DOHH2 (cell line): Measurements from ENCODE around the gene CARD18.
"Not testable (repeated sequence)": the region's sequence is repeated elsewhere in the genome, so short reads cannot be mapped to it uniquely, and the experiment has no call there.

ENCODE experiments used
- H3F3A ChIP-seq: fragments of 200-600 bp; sonication (generic), shearing (Covaris generic); 2 replicates; pipeline ENCODE4 v1.6.0; 2016; ENCODE audit warnings: antibody characterized with exemption, mild to moderate bottlenecking; ENCODE audit not compliant: control insufficient read depth, insufficient read depth
- H3K27ac ChIP-seq: fragments of 200-600 bp; sonication (generic); 2 replicates; pipeline ENCODE4 v1.5.1; 2014; ENCODE audit warnings: low read depth, mild to moderate bottlenecking, low read length, moderate library complexity
- H3K27me3 ChIP-seq: fragments of 200-600 bp; sonication (generic); 2 replicates; pipeline ENCODE4 v1.6.1; 2014; ENCODE audit warnings: mild to moderate bottlenecking, low read length, mixed read lengths; ENCODE audit not compliant: control insufficient read depth
- H3K36me3 ChIP-seq: fragments of 200-600 bp; sonication (generic); 2 replicates; pipeline ENCODE4 v1.6.1; 2014; ENCODE audit warnings: mild to moderate bottlenecking, low read length, moderate library complexity, mixed read lengths; ENCODE audit not compliant: control insufficient read depth
- H3K4me1 ChIP-seq: fragments of 200-600 bp; sonication (generic); 2 replicates; pipeline ENCODE4 v1.6.1; 2014; ENCODE audit warnings: mild to moderate bottlenecking, low read length, mixed read lengths; ENCODE audit not compliant: control insufficient read depth
- H3K4me2 ChIP-seq: fragments of 200-600 bp; sonication (generic); 2 replicates; pipeline ENCODE4 v1.6.0; 2014; ENCODE audit warnings: mild to moderate bottlenecking, low read length, moderate library complexity
- H3K4me3 ChIP-seq: fragments of 200-600 bp; sonication (generic); 2 replicates; pipeline ENCODE4 v1.5.1; 2014; ENCODE audit warnings: mild to moderate bottlenecking, low read length, mixed read lengths
- H3K79me2 ChIP-seq: fragments of 200-600 bp; sonication (generic); 2 replicates; pipeline ENCODE4 v1.6.1; 2014; ENCODE audit warnings: mild to moderate bottlenecking, low read length, mixed read lengths; ENCODE audit not compliant: control insufficient read depth
- H3K9me2 ChIP-seq: fragments of 200-600 bp; sonication (generic); replicated peaks from 2 replicates; pipeline ENCODE4 v1.6.1; 2014; ENCODE audit warnings: mild to moderate bottlenecking, low read length, mixed read lengths; ENCODE audit not compliant: control insufficient read depth
- H3K9me3 ChIP-seq: fragments of 200-600 bp; sonication (generic); 2 replicates; pipeline ENCODE4 v1.6.1; 2014; ENCODE audit warnings: antibody characterized with exemption, low read length, mixed read lengths; ENCODE audit not compliant: control insufficient read depth, insufficient read depth
- H4K20me1 ChIP-seq: fragments of 200-600 bp; sonication (generic); 2 replicates; pipeline ENCODE4 v1.6.0; 2014; ENCODE audit warnings: low read depth, mild to moderate bottlenecking, antibody characterized with exemption, low read length, moderate library complexity; ENCODE audit not compliant: control insufficient read depth, insufficient read depth
- CTCF ChIP-seq: fragments of 200-600 bp; sonication (generic); IDR thresholded peaks from one replicate; pipeline ENCODE4 v1.5.1; 2014; ENCODE audit warnings: antibody characterized with exemption, mild to moderate bottlenecking, low read depth, low read length; ENCODE audit not compliant: poor library complexity, severe bottlenecking
- EZH2phosphoT487 ChIP-seq: fragments of 200-600 bp; sonication (generic); IDR thresholded peaks from 2 replicates; pipeline ENCODE4 v1.6.1; 2017; ENCODE audit warnings: borderline replicate concordance, mild to moderate bottlenecking, antibody characterized with exemption, low read length, moderate library complexity, mixed read lengths

The CARD18 gene

GRCh38 chr11:105100981-105101630, 38.5 kb downstream of the CARD18 start:
- H3F3A ChIP-seq: no peaks in the 10 kb centered on the region
- no peaks in the 10 kb centered on the region for H4K20me1 ChIP-seq
- TF ChIP-seq EZH2phosphoT487 (no peak), CTCF (no peak)
- no peak overlapping the region for H3K4me2 ChIP-seq
- no peak overlapping the region for H3K27ac ChIP-seq
- no peaks in the 10 kb centered on the region for H3K9me2 ChIP-seq
- H3K27me3 ChIP-seq: no peaks in the 10 kb centered on the region
- H3K4me3 ChIP-seq: no peak overlapping the region
- no peaks in the 10 kb centered on the region for H3K36me3 ChIP-seq
- H3K79me2 ChIP-seq: no peaks in the 10 kb centered on the region
- no peaks in the 10 kb centered on the region for H3K9me3 ChIP-seq
- H3K4me1 ChIP-seq: no peaks in the 10 kb centered on the region

- Histone ChIP-seq H3K4me3 (no peak overlapping the region), H3K9me3 (no peaks in the 10 kb centered on the region), H4K20me1 (no peaks in the 10 kb centered on the region), H3K79me2 (no peaks in the 10 kb centered on the region), H3K27me3 (no peaks in the 10 kb centered on the region), H3K9me2 (no peaks in the 10 kb centered on the region), H3K36me3 (no peaks in the 10 kb centered on the region), H3K4me2 (no peak overlapping the region), H3K4me1 (no peaks in the 10 kb centered on the region), H3F3A (no peaks in the 10 kb centered on the region), H3K27ac (no peak overlapping the region)
- no peak for TF ChIP-seq CTCF
Measured at GRCh38 chr11:105100206-105100605, 39.4 kb downstream of the CARD18 start.

- H3K4me3 ChIP-seq, H3K4me1 ChIP-seq, H3K27ac ChIP-seq, H3F3A ChIP-seq, H3K27me3 ChIP-seq, H3K4me2 ChIP-seq, H3K79me2 ChIP-seq, H3K36me3 ChIP-seq, H3K9me3 ChIP-seq, H3K9me2 ChIP-seq, H4K20me1 ChIP-seq: not testable (repeated sequence)
Measured at GRCh38 chr11:105099594-105099993, 40.0 kb downstream of the CARD18 start.

GRCh38 chr11:105092256-105093239, 47.0 kb downstream of the CARD18 start:
- Histone ChIP-seq H3K4me2 (no peak overlapping the region), H3K36me3 (no peaks in the 10 kb centered on the region), H4K20me1 (no peaks in the 10 kb centered on the region), H3K9me3 (no peaks in the 10 kb centered on the region), H3K27me3 (no peaks in the 10 kb centered on the region), H3K4me3 (no peak overlapping the region), H3K4me1 (no peaks in the 10 kb centered on the region), H3K79me2 (no peaks in the 10 kb centered on the region), H3K27ac (no peak overlapping the region), H3F3A (no peaks in the 10 kb centered on the region), H3K9me2 (no peaks in the 10 kb centered on the region)
- TF ChIP-seq EZH2phosphoT487: no peak
- no peak for TF ChIP-seq CTCF
